ENCODE results near the gene GPC5. TPM values are rescaled to one million over a fixed set of nuclear protein-coding genes. Genes with fewer than 3 reads are reported as not detected.

The GPC5 gene
- total RNA-seq, result 0.24 and 0.46 TPM in 2 replicates

- H3K9me3 Mint-ChIP-seq, result no peaks in the 10 kb centered on the region
- no peak within 1 kb of the TSS for H3K27ac Mint-ChIP-seq
- peaks cover 22% of the 10 kb centered on the region for H3K27me3 Mint-ChIP-seq
- intact Hi-C loops (cut with micrococcal nuclease), result loop anchor here (1.0 to 2.0 kb wide), 2 partner anchors 49 to 86 kb away; no protein-coding TSS in a partner anchor
- peaks cover 23% of the 10 kb centered on the region for H3K4me1 Mint-ChIP-seq
- DNase-seq, result peak; percentile 74
- CTCF ChIA-PET, result no interaction called here
- POLR2A ChIA-PET, result no interaction called here
- no peak for TF ChIP-seq CTCF (IDR thresholded peaks at IDR 0.05)
- H3K36me3 Mint-ChIP-seq (ENCODE audit: low read depth), result no peaks in the 10 kb centered on the region
- ATAC-seq (ENCODE audit: low read depth), result peak; percentile 99
- peak within 1 kb of the TSS; percentile 78 for H3K4me3 Mint-ChIP-seq
Measured at GRCh38 chr13:91398413-91399188, at the start of gene GPC5. Gene GPC5, plus strand, starts transcription at chr13:91398621.

GRCh38 chr13:91348906-91349435, 49.5 kb upstream of the GPC5 start:
- DNase-seq (peak; percentile 95), ATAC-seq (ENCODE audit: low read depth) (peak; percentile 67)
- CTCF ChIA-PET, result interaction anchor here (1.0 kb wide), 1 partner anchor 36 kb away, joined by 7 read pairs; no protein-coding TSS in a partner anchor
- Mint-ChIP-seq H3K27me3 (no peaks in the 10 kb centered on the region), H3K4me3 (peak overlapping the region; percentile 92), H3K9me3 (no peaks in the 10 kb centered on the region), H3K4me1 (peaks cover 56% of the 10 kb centered on the region), H3K36me3 (ENCODE audit: low read depth) (peaks cover 54% of the 10 kb centered on the region), H3K27ac (peak overlapping the region; percentile 88)
- POLR2A ChIA-PET, result no interaction called here
- intact Hi-C loops (cut with micrococcal nuclease), result loop anchor here (1.0 kb wide), 3 partner anchors 36 to 215 kb away; partner anchors contain the start of gene GPC5
- no peak for TF ChIP-seq CTCF (IDR thresholded peaks at IDR 0.05)

GRCh38 chr13:91349992-91350911, 48.2 kb upstream of the GPC5 start:
- ChIA-PET POLR2A (no interaction called here), CTCF (interaction anchor here (1.0 kb wide), 1 partner anchor 37 kb away, joined by 3 read pairs; no protein-coding TSS in a partner anchor)
- no peaks in the 10 kb centered on the region for H3K9me3 Mint-ChIP-seq
- peak overlapping the region; percentile 41 for H3K27ac Mint-ChIP-seq
- ATAC-seq (ENCODE audit: low read depth), result no peak
- no peak for DNase-seq
- no peaks in the 10 kb centered on the region for H3K27me3 Mint-ChIP-seq
- peak overlapping the region; percentile 92 for H3K4me3 Mint-ChIP-seq
- H3K4me1 Mint-ChIP-seq, result peaks cover 54% of the 10 kb centered on the region
- TF ChIP-seq CTCF (IDR thresholded peaks at IDR 0.05), result no peak
- peaks cover 66% of the 10 kb centered on the region for H3K36me3 Mint-ChIP-seq (ENCODE audit: low read depth)
- intact Hi-C loops (cut with micrococcal nuclease), result loop anchor here (1.0 kb wide), 3 partner anchors 37 to 216 kb away; partner anchors contain the start of gene GPC5

- DNase-seq, result no peak
- Mint-ChIP-seq H3K36me3 (ENCODE audit: low read depth) (peaks cover 75% of the 10 kb centered on the region), H3K4me1 (peaks cover 48% of the 10 kb centered on the region), H3K27ac (no peak overlapping the region), H3K27me3 (no peaks in the 10 kb centered on the region), H3K4me3 (peak overlapping the region; percentile 11), H3K9me3 (no peaks in the 10 kb centered on the region)
- ATAC-seq (ENCODE audit: low read depth), result no peak
- ChIA-PET POLR2A (no interaction called here), CTCF (interaction anchor here (1.0 kb wide), 1 partner anchor 38 kb away, joined by 3 read pairs; no protein-coding TSS in a partner anchor)
- intact Hi-C loops (cut with micrococcal nuclease), result no loop called here
- no peak for TF ChIP-seq CTCF (IDR thresholded peaks at IDR 0.05)
Measured at GRCh38 chr13:91351123-91351522, 47.3 kb upstream of the GPC5 start.
